Activated CD8-positive, alpha-beta memory T cell treated with anti-CD3 and anti-CD28 coated beads for 4 hours (primary cell): ENCODE results near the gene TRIM65.
"Not testable (repeated sequence)": the region's sequence is repeated elsewhere in the genome, so short reads cannot be mapped to it uniquely, and the experiment has no call there.

Experiments
- DNase-seq, 2 donors: peaks; one replicate each; pipeline ENCODE4 v3.0.0-alpha.2; 2020; ENCODE audit warnings: low read depth in 2 of 2

TRIM65 gene

DNA sequence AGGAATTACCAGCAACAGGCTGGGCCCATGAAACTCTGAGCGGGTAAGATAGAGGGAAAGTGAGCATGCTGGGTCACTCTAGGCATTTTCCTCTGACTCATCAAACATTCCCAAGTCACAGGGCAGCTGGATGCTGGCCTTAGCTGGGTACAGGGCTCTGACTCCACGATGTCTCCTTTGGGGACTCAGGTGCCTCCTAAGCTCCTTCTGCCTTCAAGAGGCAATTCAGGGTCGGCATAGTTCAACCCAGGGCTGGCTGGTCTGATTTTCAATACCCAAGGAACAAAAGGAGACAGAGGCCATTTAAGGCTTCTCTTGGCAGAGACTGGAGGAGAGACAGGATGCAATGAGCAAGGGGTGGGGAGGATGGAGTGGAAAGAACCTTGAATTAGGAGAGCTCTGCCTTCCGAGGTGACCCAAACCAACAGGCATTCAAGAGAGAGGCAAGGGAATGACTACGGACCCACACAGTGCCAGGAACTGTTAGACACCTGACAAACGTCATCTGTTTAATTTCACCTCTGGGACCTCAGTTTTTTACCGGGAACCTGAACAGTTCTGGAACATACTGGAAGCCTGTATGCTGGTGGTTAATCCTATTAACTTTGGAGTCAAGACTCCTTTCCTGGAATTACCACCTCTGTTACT, 42.5 kb downstream of the TRIM65 start:
- DNase-seq, result no peak

DNA sequence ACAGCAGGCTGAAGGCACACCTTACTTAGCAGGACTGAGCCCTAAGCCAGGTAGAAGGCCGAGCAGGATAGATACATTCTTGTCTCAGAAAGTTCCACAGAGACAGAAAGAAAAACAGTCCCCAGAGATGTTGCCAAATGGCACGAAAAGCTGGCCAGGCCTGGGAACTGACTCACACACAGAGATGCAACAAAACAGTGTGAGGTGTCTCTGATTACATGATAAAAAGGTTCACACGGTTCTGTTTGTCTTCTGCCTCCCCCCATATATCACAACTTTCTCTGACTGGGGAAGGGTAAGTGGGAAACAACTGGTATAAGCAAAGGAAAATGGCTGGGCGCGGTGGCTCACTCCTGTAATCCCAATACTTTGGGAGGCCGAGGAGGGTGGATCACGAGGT, 43.3 kb downstream of the TRIM65 start:
- no peak for DNase-seq

DNA sequence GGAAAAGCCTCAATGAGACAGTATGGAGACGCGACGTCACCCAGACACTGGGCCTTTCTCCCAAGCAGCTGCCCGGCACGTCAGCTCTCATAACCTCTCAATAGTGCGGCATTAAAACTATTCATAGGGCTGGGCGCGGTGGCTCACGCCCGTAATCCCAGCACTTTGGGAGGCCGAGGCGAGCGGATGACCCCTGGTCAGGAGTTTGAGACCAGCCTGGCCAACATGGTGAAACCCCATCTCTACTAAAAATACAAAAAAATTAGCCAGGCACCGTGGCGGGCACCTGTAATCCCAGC, 45.1 kb downstream of the TRIM65 start:
- not testable (repeated sequence) for DNase-seq

DNA sequence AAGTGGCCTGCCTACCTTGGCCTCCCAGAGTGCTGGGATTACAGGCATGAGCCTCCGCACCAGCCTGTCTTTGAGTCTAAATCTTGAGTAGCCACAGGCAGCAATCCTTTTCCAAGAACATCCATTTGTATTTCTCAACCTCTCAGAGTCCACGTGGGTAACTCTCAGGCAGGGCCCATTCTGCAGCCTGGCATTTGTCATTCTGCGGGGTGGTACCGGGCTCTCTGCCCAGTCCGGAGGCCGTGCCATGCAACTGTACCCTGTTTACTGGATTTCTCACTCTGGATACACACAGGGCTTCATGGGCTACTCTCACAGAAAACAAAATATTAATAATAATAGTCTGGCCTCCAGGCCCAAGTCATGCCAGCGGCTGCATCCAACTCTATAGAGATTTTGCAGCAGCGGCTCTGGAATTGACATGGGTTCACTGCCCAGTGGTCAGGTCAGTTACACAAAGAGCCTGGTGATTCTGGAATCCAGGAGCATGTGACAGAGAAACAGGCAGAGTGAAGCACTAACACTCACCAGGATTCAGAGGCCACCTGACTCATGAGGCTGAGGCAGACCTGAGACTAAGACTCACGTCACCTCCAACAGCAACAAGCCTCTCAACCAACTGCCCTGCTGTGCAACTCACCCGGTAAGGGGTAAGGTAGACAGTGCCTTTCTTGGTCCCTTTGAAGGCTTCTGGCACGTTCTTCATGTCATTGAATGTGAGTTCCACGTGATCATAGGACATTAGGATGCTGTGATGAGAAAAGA, 45.6 kb downstream of the TRIM65 start:
- DNase-seq, result no peak

DNA sequence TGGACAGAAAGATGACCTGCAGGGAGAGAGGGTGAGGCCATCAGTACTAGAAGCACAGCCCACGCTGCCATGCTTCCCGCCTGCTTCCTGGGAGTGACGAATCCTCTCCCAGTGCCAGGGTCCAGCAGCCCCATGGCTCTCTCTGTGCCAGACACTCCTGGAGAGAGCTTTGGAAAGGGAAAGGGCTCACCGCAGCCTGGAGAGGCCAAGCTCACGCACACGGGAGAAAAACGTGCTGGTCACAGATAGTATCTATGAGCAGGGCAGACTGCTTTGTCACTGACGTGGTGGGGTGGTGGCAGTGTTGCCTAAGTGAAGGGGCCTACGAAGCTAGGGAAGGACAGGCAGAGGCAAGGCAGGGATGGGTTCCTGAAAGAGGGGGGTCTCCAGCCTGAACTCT, 47.0 kb downstream of the TRIM65 start:
- DNase-seq, result no peak

DNA sequence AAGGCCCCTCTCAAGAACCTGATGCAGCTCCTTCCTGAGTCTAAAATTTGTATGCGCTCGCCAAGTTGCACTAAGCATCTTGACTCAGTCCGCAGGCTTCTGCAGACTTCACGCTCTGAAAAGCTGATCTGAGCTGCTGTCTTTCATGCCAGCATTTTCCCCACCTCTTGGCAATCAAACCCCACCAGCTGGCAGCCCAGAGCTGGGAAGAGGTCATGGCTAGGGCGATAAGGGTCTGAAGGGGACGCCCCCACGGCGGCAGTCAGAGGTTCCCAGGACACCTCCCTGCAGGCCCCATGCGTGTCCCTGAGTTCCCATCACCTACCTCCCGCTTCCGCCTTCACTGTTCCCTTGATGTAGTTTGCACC, 47.5 kb downstream of the TRIM65 start:
- no peak for DNase-seq

DNA sequence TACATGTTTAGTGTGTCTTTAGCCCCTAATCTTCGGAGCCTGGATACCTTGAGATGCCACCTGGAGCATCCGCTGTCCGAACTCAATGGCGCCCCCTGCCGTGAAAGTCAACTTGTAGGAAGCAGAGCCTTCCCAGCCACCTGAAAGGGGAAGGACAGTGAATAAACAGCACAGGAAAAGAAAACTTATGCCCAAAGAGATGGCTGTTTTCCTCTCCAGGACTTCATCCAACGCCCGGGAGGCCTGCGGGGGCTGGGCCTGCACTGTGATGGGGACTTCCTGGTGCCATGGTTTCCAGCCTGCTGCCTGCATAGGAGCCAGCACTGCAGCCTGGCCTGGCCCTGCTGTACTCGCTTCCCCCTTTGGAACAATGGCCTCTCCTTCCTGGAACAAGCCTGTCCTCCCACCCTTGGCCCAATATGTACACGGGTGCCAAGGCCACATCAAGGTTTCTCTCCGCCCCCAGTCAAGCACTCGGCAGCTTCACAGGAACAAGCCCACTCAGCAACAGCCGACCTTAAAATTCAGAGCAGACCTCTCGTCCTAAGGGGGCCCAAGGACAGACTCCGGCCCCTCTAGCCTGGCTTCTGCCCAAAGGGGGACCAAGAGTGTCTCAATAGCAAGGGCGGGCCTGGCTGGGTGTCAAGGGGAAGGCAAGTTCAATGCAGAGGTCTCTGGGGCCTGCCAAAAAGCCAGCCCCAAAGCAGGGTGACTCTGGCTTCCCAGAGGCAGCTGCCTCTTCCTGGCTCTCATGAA, 48.0 kb downstream of the TRIM65 start:
- peak; percentile 60 to 63 for DNase-seq

DNA sequence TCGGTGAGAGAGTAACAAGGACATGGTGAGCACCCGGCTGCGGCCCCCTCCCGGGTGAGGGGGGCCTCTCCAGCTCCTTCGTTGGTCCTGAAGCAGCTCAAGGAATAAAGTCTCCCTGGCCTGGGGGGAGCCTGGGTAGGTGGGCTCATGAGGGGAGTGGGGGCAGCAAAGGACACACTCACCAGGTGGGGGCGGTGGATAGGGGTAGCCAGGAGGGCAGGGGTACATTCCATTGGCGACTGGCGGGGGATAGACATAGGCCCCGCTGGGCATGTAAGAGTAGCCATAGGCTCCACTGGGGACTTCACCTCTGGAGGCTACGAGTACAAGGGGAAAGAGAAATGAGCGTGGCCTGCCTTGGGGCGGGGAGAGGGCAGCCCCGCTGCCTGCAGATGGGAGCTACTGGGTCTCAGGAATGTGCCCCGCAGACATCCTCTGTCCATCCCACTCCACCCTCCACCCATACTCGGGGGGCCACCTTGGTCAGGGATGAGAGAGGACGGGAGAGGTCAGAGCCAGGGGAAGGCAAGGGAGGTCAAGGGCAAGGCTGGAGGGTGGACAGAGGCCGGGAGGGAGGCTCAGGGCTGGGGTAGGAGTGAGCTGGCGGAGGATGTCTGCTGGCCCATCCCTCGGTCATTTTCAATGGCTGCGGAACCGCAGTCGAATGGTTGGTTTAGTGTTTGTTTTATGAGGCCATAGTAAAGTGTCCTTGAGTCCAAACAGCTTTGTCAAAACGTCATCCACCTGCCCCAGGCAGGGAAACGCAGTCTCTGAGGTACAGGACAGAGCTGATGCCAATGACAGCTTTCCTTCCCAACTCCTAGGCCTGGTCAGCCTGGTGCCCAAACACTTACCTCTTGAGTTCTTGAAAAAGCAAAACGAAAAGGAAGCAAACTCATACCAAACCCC, 48.9 kb downstream of the TRIM65 start:
- DNase-seq, result no peak

DNA sequence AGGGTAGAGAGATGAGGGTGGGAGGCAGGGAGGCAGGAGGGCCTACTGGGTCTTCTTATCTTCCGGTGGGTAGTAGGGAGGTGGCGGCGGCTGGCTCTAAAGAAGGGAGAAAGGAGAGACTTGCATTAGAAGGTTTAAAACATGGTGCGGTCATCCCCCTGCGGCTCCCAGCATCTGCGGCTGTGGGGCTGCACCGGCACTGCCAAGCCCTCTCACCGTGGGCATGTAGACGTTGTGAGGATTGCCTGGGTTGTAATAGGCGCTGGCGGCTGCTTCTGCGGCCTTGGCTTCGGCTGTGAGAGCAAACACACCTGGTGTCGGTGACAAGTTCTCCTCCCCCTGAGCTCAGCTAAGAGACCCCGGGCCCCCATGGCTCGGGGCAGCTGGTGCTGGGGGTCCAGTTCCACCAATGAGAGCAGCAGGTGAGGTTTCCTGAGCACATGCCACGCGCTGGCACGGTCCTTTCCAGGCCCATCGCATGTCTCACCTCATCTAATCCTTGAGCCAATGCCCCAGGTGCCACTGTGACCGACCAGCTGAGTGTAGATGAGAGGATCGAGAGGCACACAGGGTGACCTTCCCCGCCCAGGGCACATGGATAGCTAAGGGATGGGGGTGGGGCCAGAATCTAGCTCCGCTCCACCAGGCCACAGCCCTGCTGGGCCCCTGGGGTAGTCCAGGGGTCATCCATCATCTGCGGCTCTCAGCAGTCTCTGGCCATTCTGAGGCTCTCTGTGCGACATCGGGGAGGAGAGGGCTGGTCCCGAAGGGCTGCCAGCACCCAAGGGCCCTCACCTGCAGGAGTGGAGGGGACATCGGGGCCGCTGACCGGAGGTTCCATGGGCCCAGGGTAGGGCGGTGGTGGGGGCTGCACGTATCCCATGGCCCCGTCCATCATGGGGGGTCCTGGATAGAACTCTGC, 49.8 kb downstream of the TRIM65 start:
- no peak for DNase-seq

DNA sequence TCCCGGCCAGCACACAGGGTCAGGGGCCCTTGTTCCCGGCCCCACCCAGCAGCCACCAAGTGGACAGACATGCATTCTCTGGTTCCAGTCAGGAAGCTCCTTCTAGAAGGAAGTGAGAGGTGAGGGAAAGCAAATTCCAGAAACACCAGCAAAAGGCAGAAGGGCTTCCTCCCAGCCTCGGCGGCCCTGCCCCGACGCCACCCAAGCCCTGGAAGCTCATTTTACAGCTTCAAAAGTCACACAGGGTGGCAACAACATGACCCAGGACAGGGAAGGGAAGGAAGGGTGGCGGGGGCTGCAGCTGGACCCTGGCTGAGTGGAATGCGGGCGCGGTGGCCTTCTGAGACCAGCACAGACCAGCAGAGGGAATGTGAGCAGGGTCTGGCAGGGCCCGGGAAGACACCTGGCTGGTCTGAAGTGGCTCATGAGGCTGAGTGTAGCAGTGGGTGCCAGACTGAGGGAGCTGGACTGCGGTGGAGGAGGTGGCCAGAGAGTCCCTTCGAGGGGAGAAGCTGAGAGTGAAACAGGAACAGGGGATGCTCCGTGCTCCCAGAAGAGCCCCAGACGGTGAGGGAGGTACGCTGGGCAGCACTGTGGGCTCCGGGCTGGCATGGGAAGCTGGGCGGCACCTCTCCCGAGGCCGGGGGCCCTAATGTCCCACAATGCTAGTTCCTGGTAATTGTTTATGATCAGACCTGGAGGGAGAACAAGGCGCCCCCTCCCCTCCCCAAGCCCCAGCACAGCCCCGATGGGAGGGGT, 50.6 kb downstream of the TRIM65 start:
- no peak for DNase-seq

DNA sequence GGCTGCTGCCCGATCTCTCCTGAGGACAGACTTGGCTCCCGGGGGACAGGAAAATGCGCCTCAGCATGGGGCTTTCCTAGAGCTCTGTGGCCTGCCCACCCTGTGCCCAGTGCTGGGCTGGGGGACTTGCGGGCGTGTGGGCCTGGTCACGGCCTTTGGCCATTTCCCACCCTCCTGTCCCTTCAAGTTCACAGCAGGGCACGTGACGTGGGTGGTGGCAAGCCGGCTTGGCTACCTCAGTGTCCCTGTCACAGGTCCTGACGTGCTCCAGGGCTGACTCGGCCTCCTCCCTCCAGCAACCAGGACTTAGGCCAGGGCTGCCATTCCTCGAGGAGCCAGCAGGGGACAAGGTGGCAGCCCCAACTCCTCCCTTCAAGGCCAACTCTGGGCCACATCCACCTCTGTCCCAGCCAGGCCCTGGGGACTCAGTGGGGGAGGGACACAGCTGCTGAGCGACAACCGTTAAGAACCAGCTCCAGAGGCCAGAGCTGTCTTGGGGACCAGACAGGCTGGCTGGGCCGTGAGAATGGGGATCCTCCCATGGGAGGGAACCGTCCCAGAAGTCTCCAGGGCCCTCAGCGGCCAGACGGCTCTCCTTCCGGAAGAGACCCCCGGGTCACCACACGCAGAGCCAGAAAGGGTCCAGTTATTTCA, 51.6 kb downstream of the TRIM65 start:
- DNase-seq, result no peak

DNA sequence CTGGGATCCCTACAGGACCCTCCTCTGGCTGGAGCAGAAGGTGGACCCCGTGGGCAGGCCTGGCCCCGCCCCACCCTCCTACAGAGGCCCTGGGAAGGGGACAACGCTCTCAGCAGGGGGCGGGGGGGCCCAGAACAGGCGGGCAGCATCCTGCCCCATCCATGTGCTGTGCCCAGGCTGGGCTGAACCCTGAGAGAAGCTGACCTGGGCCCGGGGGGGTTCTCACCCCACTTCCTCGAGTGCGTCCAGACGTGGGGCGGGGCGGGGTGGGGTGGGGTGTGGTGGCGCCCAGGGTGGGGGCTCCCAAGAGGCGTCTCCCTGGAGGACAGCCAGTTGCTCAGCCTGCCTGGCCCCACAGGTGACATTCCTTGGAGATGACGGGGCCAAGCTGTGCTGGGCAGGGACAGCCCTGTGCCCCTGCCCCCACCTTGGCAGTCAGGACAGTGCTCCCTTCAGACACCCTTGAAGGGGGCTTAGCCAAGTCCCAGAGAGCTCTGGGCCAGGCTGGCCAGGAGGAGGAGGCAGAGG, 52.2 kb downstream of the TRIM65 start:
- DNase-seq, result no peak

DNA sequence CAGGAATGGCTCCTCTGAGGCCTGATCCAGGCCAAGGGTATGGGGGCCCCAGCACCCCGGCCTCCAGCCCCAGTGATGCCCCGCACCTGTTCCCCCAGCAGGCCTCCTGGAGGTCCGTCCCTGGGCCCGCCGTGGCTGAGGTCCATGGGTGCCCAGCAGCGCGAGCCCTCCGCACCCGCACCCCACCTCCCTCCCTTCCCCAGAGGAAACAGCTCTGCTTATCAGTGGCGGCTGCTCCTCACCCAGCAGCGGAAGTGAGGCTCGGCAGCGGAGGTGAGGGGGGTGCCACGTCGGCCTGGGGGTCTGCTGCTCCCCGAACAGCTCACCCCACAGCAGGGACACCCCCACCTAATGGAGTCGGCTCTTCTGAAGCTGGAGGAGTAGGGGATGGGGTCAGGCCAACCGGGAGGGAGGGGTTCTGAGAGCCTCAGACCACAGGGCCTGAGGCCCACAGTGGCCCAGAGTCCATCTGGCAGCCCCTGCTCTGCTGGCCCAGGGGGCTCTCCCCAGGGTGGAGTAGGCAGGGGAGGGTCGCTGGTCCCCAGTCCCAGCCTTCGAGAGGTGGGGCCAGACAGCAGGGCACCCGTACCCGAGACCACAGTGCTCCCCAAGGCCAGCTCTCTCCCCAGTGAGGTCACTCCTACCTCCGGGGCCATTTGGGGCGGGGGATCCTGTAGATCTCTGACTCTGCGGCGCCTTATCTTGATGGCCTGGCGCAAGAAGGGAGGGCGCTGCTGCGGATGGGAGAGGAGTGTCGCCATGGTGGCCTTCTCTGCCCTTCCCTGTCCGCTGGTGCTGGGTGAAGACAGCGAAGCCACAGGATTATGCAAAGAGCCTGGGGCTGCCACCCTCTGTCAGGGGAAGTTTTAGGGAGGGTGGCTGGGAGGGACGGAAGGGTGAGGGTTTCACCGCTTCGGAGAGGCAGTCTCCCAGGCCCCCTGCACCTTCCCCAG, 52.9 kb downstream of the TRIM65 start, which contains the start of gene UNC13D:
Gene UNC13D, minus strand, starts transcription at position 828 of the 953 bp plus-strand sequence. Its CDS starts 67 bp downstream, at position 761.
- DNase-seq, result peak in 1 of 2 donors; percentile 40

DNA sequence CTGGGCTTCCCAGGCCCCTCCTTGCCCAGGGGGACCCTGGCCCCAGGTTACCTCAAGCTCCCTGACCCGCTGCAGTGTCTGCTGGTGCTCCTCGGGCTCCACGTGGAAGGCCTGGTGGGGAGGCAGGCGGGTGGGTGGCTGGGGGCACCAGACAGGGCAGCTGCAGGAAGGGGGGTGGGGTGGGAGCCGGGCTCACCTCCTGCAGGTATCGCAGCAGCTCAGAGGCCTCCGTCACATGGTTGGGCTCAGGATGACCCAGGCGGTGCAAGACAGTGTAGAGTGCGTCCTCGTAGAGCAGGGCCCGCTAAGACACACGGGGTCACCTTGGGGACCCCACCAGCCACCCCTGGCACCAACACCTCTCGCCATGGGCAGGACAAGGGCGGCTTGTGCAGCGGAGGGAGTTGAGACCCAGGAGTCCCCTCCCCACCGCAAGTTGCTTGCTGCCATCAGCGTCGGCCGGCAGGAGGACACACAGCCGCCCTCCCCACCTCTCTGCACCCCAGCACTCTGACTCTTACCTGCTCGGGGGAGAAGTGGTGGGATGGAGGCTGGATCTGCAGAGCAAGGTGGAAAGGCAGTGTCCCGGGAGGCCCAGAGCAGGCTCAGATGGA, 53.7 kb downstream of the TRIM65 start:
- no peak for DNase-seq

DNA sequence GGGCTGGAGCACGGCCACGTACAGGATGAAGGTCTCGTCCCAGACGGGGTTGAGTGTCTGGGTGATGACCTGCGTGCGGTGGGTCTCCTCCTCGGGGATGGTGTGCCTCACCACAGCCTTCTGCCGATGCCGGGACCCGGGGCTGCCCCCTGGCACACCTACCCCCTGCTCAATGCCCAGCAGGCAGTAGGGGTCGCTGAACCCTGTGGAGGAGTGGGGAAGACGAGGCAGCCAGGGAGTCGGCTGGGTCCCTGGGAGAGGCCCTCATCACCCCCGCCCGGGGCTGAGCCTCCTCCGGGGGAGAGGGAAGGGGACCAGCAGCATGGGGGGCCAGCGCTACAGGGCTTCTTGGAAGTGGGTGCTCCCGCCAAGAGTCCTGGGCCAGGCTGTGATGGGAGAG, 54.3 kb downstream of the TRIM65 start:
- no peak for DNase-seq

DNA sequence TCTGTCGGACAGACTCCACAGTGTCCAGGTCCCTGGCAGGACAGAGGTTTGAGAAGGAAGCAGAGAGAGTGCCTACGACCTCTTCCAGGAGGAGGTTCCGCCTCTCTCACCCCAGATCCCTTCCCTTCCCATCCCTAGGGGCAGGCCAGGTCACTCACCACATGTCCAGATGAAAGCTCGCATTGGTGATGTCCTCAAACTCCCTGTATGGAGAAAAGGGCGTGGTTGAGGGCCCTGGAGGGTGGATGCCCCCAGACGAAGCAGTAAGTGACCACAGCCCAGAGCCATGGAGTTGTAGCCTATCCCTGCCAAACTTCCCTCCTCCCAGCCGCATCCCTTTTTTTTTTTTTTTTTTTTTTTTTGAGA, 56.0 kb downstream of the TRIM65 start:
- no peak for DNase-seq

DNA sequence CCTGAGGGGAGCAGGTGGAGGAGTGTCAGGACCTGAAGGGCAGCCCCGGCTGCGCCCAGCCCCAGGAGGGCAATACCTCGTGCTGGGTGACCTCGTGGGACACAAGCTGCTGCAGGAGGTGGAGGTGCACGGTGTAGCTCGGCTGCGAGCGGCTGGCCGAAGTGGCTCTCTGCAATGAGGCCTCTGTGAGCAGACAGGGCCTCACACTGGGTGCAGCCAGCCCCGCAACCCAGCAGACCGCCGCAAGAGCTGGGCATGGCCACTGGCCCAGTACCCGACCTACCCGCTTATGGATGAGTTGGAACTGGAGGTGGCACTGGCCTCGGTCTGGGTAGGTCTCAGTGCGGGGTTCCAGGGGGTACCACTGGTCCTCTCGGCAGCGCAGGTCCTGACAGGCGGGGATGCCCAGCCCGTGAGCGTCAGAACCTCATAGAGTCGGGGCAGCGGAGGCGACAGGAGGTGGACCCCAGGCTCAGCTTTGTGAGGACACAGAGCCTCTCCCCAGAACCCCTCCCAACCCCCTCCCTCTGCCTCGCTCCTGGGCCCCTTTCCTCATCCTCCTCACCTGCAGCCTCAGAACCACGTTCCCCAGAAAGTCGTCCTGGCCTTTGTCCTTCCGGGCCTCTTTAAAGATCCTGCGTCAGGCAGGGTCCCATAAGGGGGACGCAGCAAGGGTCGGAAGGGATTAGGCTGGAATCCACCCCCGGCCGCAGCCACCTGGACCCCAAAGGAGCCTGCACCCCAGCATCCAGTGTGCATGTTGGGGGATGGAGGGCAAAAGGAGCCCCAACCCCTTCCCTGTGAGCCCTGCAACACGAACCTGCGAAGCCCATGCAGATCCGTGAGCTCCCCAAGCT, 56.6 kb downstream of the TRIM65 start:
- DNase-seq, result no peak
